SK-N-SH (cell line): Measurements from ENCODE around the gene TULP4. TPM values are rescaled to one million over a fixed set of nuclear protein-coding genes. Genes with fewer than 3 reads are reported as not detected.

Experiments
- CTCF ChIA-PET: fragments of 300-600, 350-600 bp; formaldehyde crosslinking; extraction: SDS; loops from one replicate; lab custom pipeline; 2021; lab: Yijun Ruan, JAX
- POLR2A ChIA-PET: fragments of 350-600 bp; sonication (Branson Sonifier 250); formaldehyde crosslinking; extraction: SDS; loops from one replicate; lab custom pipeline; 2020; ENCODE audit warnings: antibody characterized with exemption, inconsistent platforms; lab: Yijun Ruan, JAX
- DNase-seq: peaks from one replicate; pipeline ENCODE4 v3.0.0; 2012
- H2AFZ ChIP-seq: fragments of 200-600 bp; sonication (generic); 2 replicates; pipeline ENCODE4 v1.8.1; 2016; ENCODE audit warnings: antibody characterized with exemption, mild to moderate bottlenecking, low read depth
- H3F3A ChIP-seq: fragments of 200-600 bp; sonication (generic); replicated peaks from 2 replicates; pipeline ENCODE3; 2016; ENCODE audit warnings: antibody characterized with exemption, mild to moderate bottlenecking; ENCODE audit not compliant: insufficient read depth
- H3K27ac ChIP-seq, 2 experiments: fragments of 200-500 bp in 1 of 2; fragments of 200-600 bp in 1 of 2; sonication (Bioruptor generic) in 1 of 2; sonication (generic), shearing (Covaris generic) in 1 of 2; 2 replicates each; pipeline versions ENCODE4 v1.5.1 to v1.6.1; 2014 to 2016; ENCODE audit warnings: low read depth in 2 of 2, inconsistent platforms in 1 of 2, low read length in 1 of 2, mild to moderate bottlenecking in 1 of 2, mixed read lengths in 1 of 2
- H3K27me3 ChIP-seq: fragments of 200-600 bp; sonication (generic), shearing (Covaris generic); 2 replicates; pipeline ENCODE4 v1.6.1; 2016; ENCODE audit warnings: mixed run types; ENCODE audit not compliant: insufficient read depth
- H3K36me3 ChIP-seq, 2 experiments: fragments of 200-500 bp in 1 of 2; fragments of 200-600 bp in 1 of 2; sonication (Bioruptor generic) in 1 of 2; sonication (generic) in 1 of 2; replicated peaks in 1 of 2; 2 replicates each; pipeline versions ENCODE3 to v1.5.1; 2014 to 2016; ENCODE audit warnings: low read length in 1 of 2, mild to moderate bottlenecking in 1 of 2; ENCODE audit not compliant: insufficient read depth in 2 of 2, control insufficient read depth in 1 of 2
- H3K4me1 ChIP-seq, 2 experiments: fragments of 200-500 bp in 1 of 2; fragments of 200-600 bp in 1 of 2; sonication (Bioruptor generic) in 1 of 2; sonication (generic), shearing (Covaris generic) in 1 of 2; 2 replicates each; pipeline versions ENCODE4 v1.5.1 to v1.6.1; 2014 to 2016; ENCODE audit warnings: low read depth in 1 of 2, low read length in 1 of 2, mixed run types in 1 of 2; ENCODE audit not compliant: insufficient read depth in 2 of 2, control insufficient read depth in 1 of 2
- H3K4me2 ChIP-seq: fragments of 200-600 bp; sonication (generic), shearing (Covaris generic); 2 replicates; pipeline ENCODE4 v1.6.1; 2017; ENCODE audit warnings: mixed run types
- H3K4me3 ChIP-seq, 2 experiments: fragments of 200-500 bp in 1 of 2; fragments of 200-600 bp in 1 of 2; sonication (Bioruptor generic) in 1 of 2; sonication (generic), shearing (Covaris generic) in 1 of 2; 2 replicates each; pipeline versions ENCODE4 v1.5.1 to v1.8.1; 2014 to 2016; ENCODE audit warnings: low read depth in 2 of 2, inconsistent platforms in 1 of 2, low read length in 1 of 2, mild to moderate bottlenecking in 1 of 2, mixed read lengths in 1 of 2, moderate library complexity in 1 of 2
- H3K79me2 ChIP-seq: fragments of 200-600 bp; sonication (generic); 2 replicates; pipeline ENCODE4 v1.8.1; 2017; ENCODE audit warnings: mild to moderate bottlenecking; ENCODE audit not compliant: insufficient read depth
- H3K9ac ChIP-seq: fragments of 200-600 bp; sonication (generic); 2 replicates; pipeline ENCODE4 v1.6.1; 2017; ENCODE audit warnings: mixed run types
- H3K9me2 ChIP-seq: fragments of 200-600 bp; sonication (generic); 2 replicates; pipeline ENCODE4 v1.6.1; 2017; ENCODE audit warnings: mixed run types
- H3K9me3 ChIP-seq: fragments of 200-600 bp; sonication (generic); 2 replicates; pipeline ENCODE4 v1.6.1; 2017; ENCODE audit warnings: mixed run types, mild to moderate bottlenecking, moderate library complexity
- H4K20me1 ChIP-seq: fragments of 200-600 bp; sonication (generic); 2 replicates; pipeline ENCODE4 v1.6.1; 2017; ENCODE audit warnings: mild to moderate bottlenecking, mixed run types; ENCODE audit not compliant: insufficient read depth
- CTCF ChIP-seq: fragments of 200-600 bp; sonication (generic); IDR thresholded peaks from 2 replicates; pipeline ENCODE4 v1.6.1; 2017; ENCODE audit warnings: antibody characterized with exemption, mild to moderate bottlenecking, moderate library complexity
- ELF1 ChIP-seq: IDR thresholded peaks from 2 replicates; pipeline ENCODE4 v1.4.0; 2012
- FOSL2 ChIP-seq: IDR thresholded peaks from 2 replicates; pipeline ENCODE4 v1.4.0; 2012; ENCODE audit warnings: low read depth, mild to moderate bottlenecking, moderate library complexity, borderline replicate concordance
- FOXM1 ChIP-seq: IDR thresholded peaks from 2 replicates; pipeline ENCODE4 v1.4.0; 2012; ENCODE audit warnings: low read depth, mild to moderate bottlenecking
- GABPA ChIP-seq: IDR thresholded peaks from 2 replicates; pipeline ENCODE4 v1.4.0; 2012; ENCODE audit warnings: low read depth, mild to moderate bottlenecking
- GATA2 ChIP-seq: sonication (generic); formaldehyde crosslinking; IDR thresholded peaks from 2 replicates; pipeline ENCODE4 v1.5.0; 2020; ENCODE audit warnings: mild to moderate bottlenecking, missing genetic modification reagents
- JUND ChIP-seq: IDR thresholded peaks from 2 replicates; pipeline ENCODE4 v1.4.0; 2012
- MAX ChIP-seq: IDR thresholded peaks from 2 replicates; pipeline ENCODE4 v1.4.0; 2012; ENCODE audit warnings: low read depth
- MXI1 ChIP-seq: IDR thresholded peaks from 2 replicates; pipeline ENCODE4 v1.6.1; 2012; ENCODE audit warnings: mild to moderate bottlenecking, low read depth, low read length, improper control_type of control experiment
- NFIC ChIP-seq: IDR thresholded peaks from 2 replicates; pipeline ENCODE4 v1.4.0; 2012; ENCODE audit warnings: borderline replicate concordance
- NRF1 ChIP-seq: IDR thresholded peaks from 2 replicates; pipeline ENCODE4 v1.6.1; 2012; ENCODE audit warnings: low read depth, mild to moderate bottlenecking, low read length
- POLR2AphosphoS5 ChIP-seq: IDR thresholded peaks from 2 replicates; pipeline ENCODE4 v1.6.1; 2012; ENCODE audit warnings: low read depth, low read length
- SIN3A ChIP-seq: IDR thresholded peaks from 2 replicates; pipeline ENCODE4 v1.6.1; 2012; ENCODE audit warnings: low read depth, mild to moderate bottlenecking, low read length, moderate library complexity, borderline replicate concordance
- TCF12 ChIP-seq: IDR thresholded peaks from 2 replicates; pipeline ENCODE4 v1.4.0; 2012
- TEAD4 ChIP-seq: IDR thresholded peaks from 2 replicates; pipeline ENCODE4 v1.4.0; 2012; ENCODE audit warnings: mild to moderate bottlenecking, borderline replicate concordance; ENCODE audit not compliant: insufficient read depth
- USF1 ChIP-seq: IDR thresholded peaks from 2 replicates; pipeline ENCODE4 v1.4.0; 2012; ENCODE audit warnings: low read depth, borderline replicate concordance
- USF2 ChIP-seq: fragments of 150-350 bp; IDR thresholded peaks from 2 replicates; pipeline ENCODE4 v1.6.1; 2017; ENCODE audit warnings: antibody characterized with exemption, low read length, low read depth, borderline replicate concordance
- WGBS: methylation state at CpG from one replicate; pipeline ENCODE4 v1.1.6; 2017; ENCODE audit warnings: low lambda C conversion rate; 5-methylcytosine and 5-hydroxymethylcytosine counted together
- polyA plus RNA-seq, 3 experiments: library from polyadenylated mRNA; depleted of rRNA; stranded (reverse); fragments of >200 nt; gene quantifications; 2 replicates each; pipeline ENCODE4 v1.2.3, GENCODE V29; 2012
- TF ChIP-seq, protein P1 (sequence below): IDR thresholded peaks from 2 replicates; pipeline ENCODE4 v1.6.1; 2012; ENCODE audit warnings: mild to moderate bottlenecking, low read depth, low read length, moderate library complexity

Gene TULP4
- polyA plus RNA-seq, 1 of the 3 experiments (the other 2 are of a cell fraction) = 5.9 TPM

DNA sequence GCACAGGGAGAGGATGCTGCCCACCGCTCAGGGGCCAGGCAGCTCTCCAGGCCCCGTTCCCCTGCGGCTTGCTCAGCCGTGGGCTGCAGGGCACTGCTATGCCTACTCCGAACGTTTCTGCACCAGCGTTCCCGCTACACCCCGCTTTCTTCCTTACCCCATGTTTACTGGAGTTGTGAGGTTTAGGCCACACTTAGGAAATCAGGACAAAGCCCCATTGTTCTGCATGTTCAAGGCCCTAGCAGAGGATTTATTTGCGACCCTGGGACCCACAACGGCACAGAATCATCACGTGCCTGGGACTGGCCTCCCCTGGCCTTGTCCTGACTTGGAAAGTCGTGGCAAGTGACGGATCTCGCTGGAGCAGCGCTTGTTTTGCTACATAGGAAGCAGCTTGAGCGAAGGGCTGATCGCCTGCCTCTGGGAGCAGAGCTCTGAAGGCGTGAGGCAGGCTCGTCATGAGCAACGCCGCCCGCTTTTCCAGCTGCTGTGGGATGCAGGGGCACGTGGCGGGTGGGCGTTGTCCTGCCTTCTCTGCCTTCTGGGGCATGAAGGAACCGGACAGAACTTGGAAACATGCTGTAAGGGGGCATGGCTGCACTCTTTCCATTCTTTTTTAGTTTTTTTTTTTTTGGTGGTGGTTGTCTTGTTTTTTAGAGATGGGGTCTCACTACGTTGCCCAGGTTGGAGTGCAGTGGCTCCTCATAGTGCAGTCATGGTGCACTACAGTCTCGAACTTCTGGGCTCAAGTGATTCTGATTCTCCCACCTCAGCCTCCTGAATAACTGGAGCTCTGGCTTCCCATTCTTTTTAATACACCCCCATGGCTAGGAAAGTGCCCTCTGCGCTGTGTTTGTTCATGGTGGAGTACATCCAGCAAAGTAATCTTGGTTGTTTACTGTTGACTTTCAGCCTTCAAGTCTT is 233.0 kb downstream of the TULP4 start:
- POLR2A ChIA-PET = no interaction called here
- H2AFZ ChIP-seq = no peak overlapping the region
- H3K9me2 ChIP-seq = no peaks in the 10 kb centered on the region
- CTCF ChIA-PET = no interaction called here
- H3K4me1 ChIP-seq = peaks cover 0 to 11% of the 10 kb centered on the region in 2 experiments; a peak in 1 of 4 replicates
- no peaks in the 10 kb centered on the region for H3K9me3 ChIP-seq
- no peak for DNase-seq
- TF ChIP-seq USF2 = no peak
- TF ChIP-seq NRF1 = no peak
- TF ChIP-seq NFIC = no peak
- TF ChIP-seq ELF1 = no peak
- no peak for TF ChIP-seq GABPA
- no peak for TF ChIP-seq POLR2AphosphoS5
- TF ChIP-seq, all 33 proteins: peak for 0
- Histone ChIP-seq H3K9ac (no peak overlapping the region), H3K27me3 (no peaks in the 10 kb centered on the region), H4K20me1 (no peaks in the 10 kb centered on the region), H3K36me3 (no peaks in the 10 kb centered on the region), H3K4me2 (no peak overlapping the region), H3K79me2 (no peaks in the 10 kb centered on the region), H3F3A (no peaks in the 10 kb centered on the region), H3K4me3 (no peak overlapping the region), H3K27ac (no peak overlapping the region)
- 76% methylated on average over 22 of the region's 30 CpGs for whole genome bisulfite sequencing

- H3K4me3 ChIP-seq = no peak overlapping the region
- H3K4me2 ChIP-seq = no peak overlapping the region
- POLR2A ChIA-PET = no interaction called here
- H3K9me3 ChIP-seq = no peaks in the 10 kb centered on the region
- H3K4me1 ChIP-seq = peaks cover 0 to 6% of the 10 kb centered on the region in 2 experiments; a peak in 1 of 4 replicates
- H3K9ac ChIP-seq = no peak overlapping the region
- H4K20me1 ChIP-seq = no peaks in the 10 kb centered on the region
- no peak overlapping the region for H3K27ac ChIP-seq
- WGBS = 90% methylated on average over 8 of the region's 9 CpGs
- no peaks in the 10 kb centered on the region for H3K36me3 ChIP-seq
- H2AFZ ChIP-seq = no peak overlapping the region
- no peaks in the 10 kb centered on the region for H3K79me2 ChIP-seq
- H3F3A ChIP-seq = no peaks in the 10 kb centered on the region
- DNase-seq = no peak
- TF ChIP-seq MAX (no peak), FOXM1 (no peak), NFIC (no peak), TEAD4 (no peak), JUND (no peak), ELF1 (no peak), FOSL2 (no peak), SIN3A (no peak), CTCF (no peak), USF1 (no peak), TCF12 (no peak), MXI1 (no peak), GATA2 (CRISPR knock-in tag) (no peak)
- TF ChIP-seq, protein P1, sequence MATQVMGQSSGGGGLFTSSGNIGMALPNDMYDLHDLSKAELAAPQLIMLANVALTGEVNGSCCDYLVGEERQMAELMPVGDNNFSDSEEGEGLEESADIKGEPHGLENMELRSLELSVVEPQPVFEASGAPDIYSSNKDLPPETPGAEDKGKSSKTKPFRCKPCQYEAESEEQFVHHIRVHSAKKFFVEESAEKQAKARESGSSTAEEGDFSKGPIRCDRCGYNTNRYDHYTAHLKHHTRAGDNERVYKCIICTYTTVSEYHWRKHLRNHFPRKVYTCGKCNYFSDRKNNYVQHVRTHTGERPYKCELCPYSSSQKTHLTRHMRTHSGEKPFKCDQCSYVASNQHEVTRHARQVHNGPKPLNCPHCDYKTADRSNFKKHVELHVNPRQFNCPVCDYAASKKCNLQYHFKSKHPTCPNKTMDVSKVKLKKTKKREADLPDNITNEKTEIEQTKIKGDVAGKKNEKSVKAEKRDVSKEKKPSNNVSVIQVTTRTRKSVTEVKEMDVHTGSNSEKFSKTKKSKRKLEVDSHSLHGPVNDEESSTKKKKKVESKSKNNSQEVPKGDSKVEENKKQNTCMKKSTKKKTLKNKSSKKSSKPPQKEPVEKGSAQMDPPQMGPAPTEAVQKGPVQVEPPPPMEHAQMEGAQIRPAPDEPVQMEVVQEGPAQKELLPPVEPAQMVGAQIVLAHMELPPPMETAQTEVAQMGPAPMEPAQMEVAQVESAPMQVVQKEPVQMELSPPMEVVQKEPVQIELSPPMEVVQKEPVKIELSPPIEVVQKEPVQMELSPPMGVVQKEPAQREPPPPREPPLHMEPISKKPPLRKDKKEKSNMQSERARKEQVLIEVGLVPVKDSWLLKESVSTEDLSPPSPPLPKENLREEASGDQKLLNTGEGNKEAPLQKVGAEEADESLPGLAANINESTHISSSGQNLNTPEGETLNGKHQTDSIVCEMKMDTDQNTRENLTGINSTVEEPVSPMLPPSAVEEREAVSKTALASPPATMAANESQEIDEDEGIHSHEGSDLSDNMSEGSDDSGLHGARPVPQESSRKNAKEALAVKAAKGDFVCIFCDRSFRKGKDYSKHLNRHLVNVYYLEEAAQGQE = no peak
- H3K27me3 ChIP-seq = no peaks in the 10 kb centered on the region
- CTCF ChIA-PET = interaction anchor here (1.0 to 2.1 kb wide), 3 partner anchors 9 to 334 kb away, joined by 3 to 7 read pairs (median 4); no protein-coding TSS in a partner anchor
- H3K9me2 ChIP-seq = no peaks in the 10 kb centered on the region
These were observed 236.3 kb downstream of the TULP4 start for GRCh38 chr6:158548418-158549161.
